Measurements from ENCODE around the gene WDR44. TPM values are rescaled to one million over a fixed set of nuclear protein-coding genes. Genes with fewer than 3 reads are reported as not detected.

The WDR44 gene
- total RNA-seq, 2 experiments from 2014 or later: 11.7 to 12.2 TPM

- DNase-seq (no peak), ATAC-seq (ENCODE audit: poor library complexity) (no peak)
- Mint-ChIP-seq H3K4me1 (ENCODE audit: low read depth) (peaks cover 40% of the 10 kb centered on the region), H3K9me3 (no peaks in the 10 kb centered on the region), H3K4me3 (no peak overlapping the region), H3K27ac (no peak overlapping the region), H3K36me3 (ENCODE audit: low read depth) (no peaks in the 10 kb centered on the region), H3K27me3 (no peaks in the 10 kb centered on the region)
- Histone ChIP-seq H3K4me3 (ENCODE audit: low read length) (no peak overlapping the region), H3K27me3 (ENCODE audit: control insufficient read depth in 1 of 2, insufficient read depth in 2 of 2, low read length in 2 of 2) (no peaks in the 10 kb centered on the region), H3K9me3 (ENCODE audit: control insufficient read depth in 1 of 2, insufficient read depth in 1 of 2, low read length in 2 of 2) (no peaks in the 10 kb centered on the region), H3K36me3 (ENCODE audit: insufficient read depth, low read length) (no peaks in the 10 kb centered on the region), H3K4me1 (ENCODE audit: insufficient read depth, low read length) (no peaks in the 10 kb centered on the region), H3K27ac (ENCODE audit: low read depth in 1 of 2, low read length in 2 of 2) (no peak overlapping the region)
- ChIA-PET CTCF (interaction anchor here (0.8 to 0.9 kb wide), 2 partner anchors 8 kb away, joined by 3 to 4 read pairs; no protein-coding TSS in a partner anchor), POLR2A (no interaction called here)
- intact Hi-C loops (cut with DNase I, micrococcal nuclease): no loop called here
- TF ChIP-seq, protein P1, sequence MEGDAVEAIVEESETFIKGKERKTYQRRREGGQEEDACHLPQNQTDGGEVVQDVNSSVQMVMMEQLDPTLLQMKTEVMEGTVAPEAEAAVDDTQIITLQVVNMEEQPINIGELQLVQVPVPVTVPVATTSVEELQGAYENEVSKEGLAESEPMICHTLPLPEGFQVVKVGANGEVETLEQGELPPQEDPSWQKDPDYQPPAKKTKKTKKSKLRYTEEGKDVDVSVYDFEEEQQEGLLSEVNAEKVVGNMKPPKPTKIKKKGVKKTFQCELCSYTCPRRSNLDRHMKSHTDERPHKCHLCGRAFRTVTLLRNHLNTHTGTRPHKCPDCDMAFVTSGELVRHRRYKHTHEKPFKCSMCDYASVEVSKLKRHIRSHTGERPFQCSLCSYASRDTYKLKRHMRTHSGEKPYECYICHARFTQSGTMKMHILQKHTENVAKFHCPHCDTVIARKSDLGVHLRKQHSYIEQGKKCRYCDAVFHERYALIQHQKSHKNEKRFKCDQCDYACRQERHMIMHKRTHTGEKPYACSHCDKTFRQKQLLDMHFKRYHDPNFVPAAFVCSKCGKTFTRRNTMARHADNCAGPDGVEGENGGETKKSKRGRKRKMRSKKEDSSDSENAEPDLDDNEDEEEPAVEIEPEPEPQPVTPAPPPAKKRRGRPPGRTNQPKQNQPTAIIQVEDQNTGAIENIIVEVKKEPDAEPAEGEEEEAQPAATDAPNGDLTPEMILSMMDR (IDR thresholded peaks at IDR 0.05): no peak
Observed at GRCh38 chrX:118364261-118364660, 18.4 kb downstream of the WDR44 start.

- Mint-ChIP-seq H3K27ac (no peak overlapping the region), H3K4me1 (ENCODE audit: low read depth) (peaks cover 28% of the 10 kb centered on the region)
- TF ChIP-seq, protein P1 (IDR thresholded peaks at IDR 0.05): no peak
Observed at GRCh38 chrX:118367338-118367737, 21.4 kb downstream of the WDR44 start.

DNA sequence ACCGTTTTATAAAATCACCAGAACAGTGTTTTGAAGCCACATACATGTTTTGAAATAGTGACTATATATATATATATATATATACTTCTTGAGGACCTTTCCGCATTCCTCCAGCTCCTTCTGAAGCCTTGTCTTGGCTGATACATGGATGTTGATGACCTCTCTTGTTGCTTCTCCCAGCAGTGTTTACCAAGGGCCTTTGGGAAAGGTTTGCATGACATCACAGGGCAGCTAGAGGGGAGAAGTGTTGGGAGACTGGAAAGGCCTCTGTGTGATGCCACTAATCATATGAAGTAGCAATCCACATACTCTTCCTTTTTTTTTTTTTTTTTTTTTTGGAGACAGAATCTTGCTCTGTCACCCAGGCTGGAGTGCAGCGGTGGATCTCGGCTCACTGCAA, 22.5 kb downstream of the WDR44 start:
- no peaks in the 10 kb centered on the region for H3K9me3 Mint-ChIP-seq
- POLR2A ChIA-PET: no interaction called here
- no peaks in the 10 kb centered on the region for H3K27me3 Mint-ChIP-seq
- ATAC-seq (ENCODE audit: poor library complexity) (no peak), DNase-seq (no peak)
- H3K4me1 Mint-ChIP-seq (ENCODE audit: low read depth): peaks cover 28% of the 10 kb centered on the region
- no peak overlapping the region for H3K4me3 Mint-ChIP-seq
- Histone ChIP-seq H3K27me3 (ENCODE audit: control insufficient read depth in 1 of 2, insufficient read depth in 2 of 2, low read length in 2 of 2) (no peaks in the 10 kb centered on the region), H3K4me1 (ENCODE audit: insufficient read depth, low read length) (no peaks in the 10 kb centered on the region), H3K36me3 (ENCODE audit: insufficient read depth, low read length) (no peaks in the 10 kb centered on the region), H3K4me3 (ENCODE audit: low read length) (no peak overlapping the region), H3K27ac (ENCODE audit: low read depth in 1 of 2, low read length in 2 of 2) (no peak overlapping the region), H3K9me3 (ENCODE audit: control insufficient read depth in 1 of 2, insufficient read depth in 1 of 2, low read length in 2 of 2) (no peaks in the 10 kb centered on the region)
- TF ChIP-seq, protein P1 (IDR thresholded peaks at IDR 0.05): no peak
- H3K36me3 Mint-ChIP-seq (ENCODE audit: low read depth): no peaks in the 10 kb centered on the region
- CTCF ChIA-PET: interaction anchor here (0.7 kb wide), 1 partner anchor 19 kb away, joined by 3 read pairs; no protein-coding TSS in a partner anchor
- intact Hi-C loops (cut with DNase I, micrococcal nuclease): no loop called here
- H3K27ac Mint-ChIP-seq: no peak overlapping the region

More at GRCh38 chrX:118367338-118367737, 21.4 kb downstream of the WDR44 start:
- Mint-ChIP-seq H3K36me3 (ENCODE audit: low read depth) (no peaks in the 10 kb centered on the region), H3K4me3 (no peak overlapping the region), H3K9me3 (no peaks in the 10 kb centered on the region), H3K27me3 (no peaks in the 10 kb centered on the region)
- Histone ChIP-seq H3K4me3 (ENCODE audit: low read length) (no peak overlapping the region), H3K9me3 (ENCODE audit: control insufficient read depth in 1 of 2, insufficient read depth in 1 of 2, low read length in 2 of 2) (no peaks in the 10 kb centered on the region), H3K27me3 (ENCODE audit: control insufficient read depth in 1 of 2, insufficient read depth in 2 of 2, low read length in 2 of 2) (no peaks in the 10 kb centered on the region), H3K36me3 (ENCODE audit: insufficient read depth, low read length) (no peaks in the 10 kb centered on the region), H3K4me1 (ENCODE audit: insufficient read depth, low read length) (no peaks in the 10 kb centered on the region), H3K27ac (ENCODE audit: low read depth in 1 of 2, low read length in 2 of 2) (no peak overlapping the region)
- no peak for ATAC-seq (ENCODE audit: poor library complexity)
- intact Hi-C loops (cut with DNase I, micrococcal nuclease): no loop called here
- ChIA-PET CTCF (no interaction called here), POLR2A (no interaction called here)
- no peak for DNase-seq

All from CD4-positive, alpha-beta T cell (primary cell).